HG02759 (cell line): Measurements from ENCODE around the gene ZBTB46.

Experiments
- ATAC-seq: cut with Tn5 transposase; IDR thresholded peaks from one replicate; pipeline ENCODE4 v1.9.1; 2021; ENCODE audit warnings: mild to moderate bottlenecking, moderate library complexity; ENCODE audit not compliant: unreplicated experiment

ZBTB46 gene

DNA sequence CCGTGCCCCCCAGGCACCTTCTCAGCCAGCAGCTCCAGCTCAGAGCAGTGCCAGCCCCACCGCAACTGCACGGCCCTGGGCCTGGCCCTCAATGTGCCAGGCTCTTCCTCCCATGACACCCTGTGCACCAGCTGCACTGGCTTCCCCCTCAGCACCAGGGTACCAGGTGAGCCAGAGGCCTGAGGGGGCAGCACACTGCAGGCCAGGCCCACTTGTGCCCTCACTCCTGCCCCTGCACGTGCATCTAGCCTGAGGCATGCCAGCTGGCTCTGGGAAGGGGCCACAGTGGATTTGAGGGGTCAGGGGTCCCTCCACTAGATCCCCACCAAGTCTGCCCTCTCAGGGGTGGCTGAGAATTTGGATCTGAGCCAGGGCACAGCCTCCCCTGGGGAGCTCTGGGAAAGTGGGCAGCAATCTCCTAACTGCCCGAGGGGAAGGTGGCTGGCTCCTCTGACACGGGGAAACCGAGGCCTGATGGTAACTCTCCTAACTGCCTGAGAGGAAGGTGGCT lies 133.7 kb downstream of the ZBTB46 start:
- no peak for ATAC-seq

GRCh38 chr20:63696628-63697356 lies 134.3 kb downstream of the ZBTB46 start, which contains the start of gene TNFRSF6B:
Gene TNFRSF6B (plus strand): TSS chr20:63696652. CDS start chr20:63696768, 116 bp downstream.
- no peak for ATAC-seq

DNA sequence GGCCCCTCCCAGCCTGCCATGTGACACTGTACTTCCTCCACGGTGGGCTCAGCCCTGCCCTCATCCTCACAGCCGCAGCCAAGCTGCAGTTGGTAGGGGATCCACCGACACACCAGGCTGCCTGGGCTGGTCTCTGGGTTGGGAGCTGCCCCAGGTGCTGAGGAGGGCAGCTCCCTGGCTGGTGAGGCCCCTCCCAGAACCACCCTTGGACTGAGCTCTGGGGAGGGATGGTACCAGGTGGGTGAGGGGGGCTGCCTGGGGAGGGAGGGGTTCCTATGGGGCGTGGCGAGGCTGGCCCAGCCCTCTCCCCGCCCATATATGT lies 134.8 kb downstream of the ZBTB46 start:
- ATAC-seq: no peak

- no peak for ATAC-seq
Observed at GRCh38 chr20:63695424-63696305, 135.4 kb downstream of the ZBTB46 start.

DNA sequence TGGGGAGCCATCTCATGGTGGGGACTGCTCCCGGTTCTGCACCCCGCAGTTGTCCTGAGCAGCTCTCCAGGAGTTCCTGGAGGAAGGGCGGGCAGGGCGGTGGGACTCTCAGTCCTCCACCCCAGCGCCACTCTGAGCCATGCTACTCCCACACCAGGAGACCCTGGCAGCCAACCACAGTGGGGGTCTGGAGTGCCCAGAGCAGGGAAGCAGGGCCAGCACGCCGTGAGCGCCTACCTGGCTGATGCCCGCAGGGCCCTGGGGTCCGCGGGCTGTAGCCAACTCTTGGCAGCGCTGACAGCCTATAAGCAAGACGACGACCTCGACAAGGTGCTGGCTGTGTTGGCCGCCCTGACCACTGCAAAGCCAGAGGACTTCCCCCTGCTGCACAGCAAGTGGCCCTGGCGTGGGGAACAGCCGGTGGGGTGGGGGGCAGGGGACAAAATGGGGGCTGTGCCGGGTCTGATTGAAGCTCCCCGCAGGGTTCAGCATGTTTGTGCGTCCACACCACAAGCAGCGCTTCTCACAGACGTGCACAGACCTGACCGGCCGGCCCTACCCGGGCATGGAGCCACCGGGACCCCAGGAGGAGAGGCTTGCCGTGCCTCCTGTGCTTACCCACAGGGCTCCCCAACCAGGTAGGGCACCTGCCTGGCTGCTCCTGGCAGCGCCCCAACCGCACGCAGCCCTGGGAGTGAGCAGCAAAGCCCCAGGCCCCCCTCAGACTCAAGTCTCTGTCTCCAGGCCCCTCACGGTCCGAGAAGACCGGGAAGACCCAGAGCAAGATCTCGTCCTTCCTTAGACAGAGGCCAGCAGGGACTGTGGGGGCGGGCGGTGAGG lies 136.3 kb downstream of the ZBTB46 start:
- ATAC-seq: no peak

- ATAC-seq: no peak
Observed at GRCh38 chr20:63693733-63694583, 137.1 kb downstream of the ZBTB46 start.
